ENCODE data around the gene TGM1.

GRCh38 chr14:24267516-24267915 is 4.5 kb upstream of the TGM1 start:
- TF ChIP-seq, protein P1, sequence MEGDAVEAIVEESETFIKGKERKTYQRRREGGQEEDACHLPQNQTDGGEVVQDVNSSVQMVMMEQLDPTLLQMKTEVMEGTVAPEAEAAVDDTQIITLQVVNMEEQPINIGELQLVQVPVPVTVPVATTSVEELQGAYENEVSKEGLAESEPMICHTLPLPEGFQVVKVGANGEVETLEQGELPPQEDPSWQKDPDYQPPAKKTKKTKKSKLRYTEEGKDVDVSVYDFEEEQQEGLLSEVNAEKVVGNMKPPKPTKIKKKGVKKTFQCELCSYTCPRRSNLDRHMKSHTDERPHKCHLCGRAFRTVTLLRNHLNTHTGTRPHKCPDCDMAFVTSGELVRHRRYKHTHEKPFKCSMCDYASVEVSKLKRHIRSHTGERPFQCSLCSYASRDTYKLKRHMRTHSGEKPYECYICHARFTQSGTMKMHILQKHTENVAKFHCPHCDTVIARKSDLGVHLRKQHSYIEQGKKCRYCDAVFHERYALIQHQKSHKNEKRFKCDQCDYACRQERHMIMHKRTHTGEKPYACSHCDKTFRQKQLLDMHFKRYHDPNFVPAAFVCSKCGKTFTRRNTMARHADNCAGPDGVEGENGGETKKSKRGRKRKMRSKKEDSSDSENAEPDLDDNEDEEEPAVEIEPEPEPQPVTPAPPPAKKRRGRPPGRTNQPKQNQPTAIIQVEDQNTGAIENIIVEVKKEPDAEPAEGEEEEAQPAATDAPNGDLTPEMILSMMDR (IDR thresholded peaks at IDR 0.05) = no peak
- TF ChIP-seq POLR2A (IDR thresholded peaks at IDR 0.05) = no peak
